Activated B cell treated with CpG ODN at 0.5 μM for 24 hours (primary cell): ENCODE data around the gene CHIC2. TPM values are rescaled to one million over a fixed set of nuclear protein-coding genes. Genes with fewer than 3 reads are reported as not detected.

Source experiments
- ATAC-seq: fragments of 200-7000 bp; cut with Tn5 transposase; one replicate; pipeline ENCODE4 v1.10.0; 2021; ENCODE audit warnings: low read depth, mild to moderate bottlenecking, moderate library complexity
- CTCF ChIA-PET: fragments of 350-600 bp; sonication (Branson Sonifier 250); formaldehyde crosslinking; loops from one replicate; lab custom pipeline; 2021; ENCODE audit warnings: antibody characterized with exemption; lab: Charles Lee
- POLR2A ChIA-PET: fragments of 350-600 bp; sonication (Branson Sonifier 250); formaldehyde crosslinking; loops from one replicate; lab custom pipeline; 2021; ENCODE audit warnings: antibody characterized with exemption; lab: Charles Lee
- DNase-seq: peaks from one replicate; pipeline ENCODE4 v3.0.0; 2022
- H3K27ac Mint-ChIP-seq: one replicate; pipeline ENCODE4 v1.8.0; 2020; ENCODE audit warnings: mixed read lengths
- H3K27me3 Mint-ChIP-seq: one replicate; pipeline ENCODE4 v1.8.0; 2021; ENCODE audit warnings: mixed read lengths
- H3K36me3 Mint-ChIP-seq: one replicate; pipeline ENCODE4 v1.8.0; 2021; ENCODE audit warnings: low read depth, mixed read lengths
- H3K4me1 Mint-ChIP-seq: one replicate; pipeline ENCODE4 v1.8.0; 2021; ENCODE audit warnings: mixed read lengths
- H3K4me3 Mint-ChIP-seq: one replicate; pipeline ENCODE4 v1.8.0; 2020; ENCODE audit warnings: mild to moderate bottlenecking, mixed read lengths
- H3K9me3 Mint-ChIP-seq: one replicate; pipeline ENCODE4 v1.8.0; 2020; ENCODE audit warnings: mixed read lengths
- CTCF ChIP-seq: fragments of 200-600 bp; IDR thresholded peaks from one replicate; pipeline ENCODE4 v1.8.0; 2022; ENCODE audit warnings: antibody characterized with exemption, mild to moderate bottlenecking
- intact Hi-C: fragments of 100-400 bp; cut with micrococcal nuclease; formaldehyde crosslinking; loops from one replicate; pipeline ENCODE4 v1.15.1; 2024
- total RNA-seq: library from RNA; stranded (reverse); gene quantifications from 2 replicates; pipeline ENCODE4 v1.2.3, GENCODE V29; 2022

The CHIC2 gene
- total RNA-seq, 1 donor from 2014 or later, result 21.6 TPM

GRCh38 chr4:54093324-54094240, 29.2 kb upstream of the CHIC2 start:
- ATAC-seq (no peak), DNase-seq (no peak)
- Mint-ChIP-seq H3K4me3 (peak overlapping the region; percentile 49), H3K4me1 (peaks cover 36% of the 10 kb centered on the region), H3K9me3 (no peaks in the 10 kb centered on the region), H3K27ac (no peak overlapping the region), H3K27me3 (peaks cover 69% of the 10 kb centered on the region), H3K36me3 (no peaks in the 10 kb centered on the region)
- ChIA-PET POLR2A (no interaction called here), CTCF (interaction anchor here (0.6 to 1.2 kb wide), 3 partner anchors 9 to 140 kb away, joined by 3 to 5 read pairs (median 4); no protein-coding TSS in a partner anchor)
- intact Hi-C loops, result loop anchor here (2.0 kb wide), 2 partner anchors 15 to 139 kb away; no protein-coding TSS in a partner anchor
- TF ChIP-seq CTCF, result no peak

- peaks cover 65% of the 10 kb centered on the region for H3K27me3 Mint-ChIP-seq
- ATAC-seq (no peak), DNase-seq (no peak)
- intact Hi-C loops, result loop anchor here (2.0 kb wide), 1 partner anchor 140 kb away; no protein-coding TSS in a partner anchor
- ChIA-PET CTCF (interaction anchor here (1.2 kb wide), 1 partner anchor 8 kb away, joined by 3 read pairs; no protein-coding TSS in a partner anchor), POLR2A (no interaction called here)
- H3K4me1 Mint-ChIP-seq, result peaks cover 33% of the 10 kb centered on the region
- H3K36me3 Mint-ChIP-seq, result no peaks in the 10 kb centered on the region
- H3K27ac Mint-ChIP-seq, result no peak overlapping the region
- peak overlapping the region; percentile 87 for H3K4me3 Mint-ChIP-seq
- no peaks in the 10 kb centered on the region for H3K9me3 Mint-ChIP-seq
- TF ChIP-seq CTCF, result no peak
Measured at GRCh38 chr4:54092405-54093323, 28.3 kb upstream of the CHIC2 start.

GRCh38 chr4:54091637-54092404, 27.4 kb upstream of the CHIC2 start:
- no peaks in the 10 kb centered on the region for H3K36me3 Mint-ChIP-seq
- ATAC-seq (peak; percentile 91), DNase-seq (peak; percentile 55)
- intact Hi-C loops, result loop anchor here (1.0 to 2.0 kb wide), 3 partner anchors 7 to 141 kb away; partner anchors contain the start of gene CHIC2
- peaks cover 33% of the 10 kb centered on the region for H3K4me1 Mint-ChIP-seq
- H3K4me3 Mint-ChIP-seq, result peak overlapping the region; percentile 87
- no peaks in the 10 kb centered on the region for H3K9me3 Mint-ChIP-seq
- H3K27ac Mint-ChIP-seq, result peak overlapping the region; percentile 59
- ChIA-PET CTCF (no interaction called here), POLR2A (no interaction called here)
- peaks cover 63% of the 10 kb centered on the region for H3K27me3 Mint-ChIP-seq
- no peak for TF ChIP-seq CTCF

- DNase-seq (no peak), ATAC-seq (peak; percentile 61)
- CTCF ChIA-PET, result interaction anchor here (1.2 kb wide), 1 partner anchor 143 kb away, joined by 3 read pairs; no protein-coding TSS in a partner anchor
- H3K4me3 Mint-ChIP-seq, result peak overlapping the region; percentile 87
- TF ChIP-seq CTCF, result no peak
- POLR2A ChIA-PET, result no interaction called here
- peaks cover 33% of the 10 kb centered on the region for H3K4me1 Mint-ChIP-seq
- H3K36me3 Mint-ChIP-seq, result no peaks in the 10 kb centered on the region
- H3K9me3 Mint-ChIP-seq, result no peaks in the 10 kb centered on the region
- H3K27me3 Mint-ChIP-seq, result peaks cover 56% of the 10 kb centered on the region
- intact Hi-C loops, result loop anchor here (1.0 kb wide), 2 partner anchors 8 to 27 kb away; partner anchors contain the start of gene CHIC2
- no peak overlapping the region for H3K27ac Mint-ChIP-seq
Measured at GRCh38 chr4:54090804-54091623, 26.6 kb upstream of the CHIC2 start.
